Spleen (tissue), 11 donors: ENCODE data around the gene MBTPS1. TPM values are rescaled to one million over a fixed set of nuclear protein-coding genes. Genes with fewer than 3 reads are reported as not detected.

Experiments
- DNase-seq: peaks from one replicate; pipeline ENCODE4 v3.0.0-alpha.2; 2020
- H3K27ac ChIP-seq, 8 donors: fragments of 200-600 bp; sonication (generic) in 7 of 8; 1 replicate in 4 of 8; 2 replicates in 4 of 8; pipeline versions ENCODE4 v1.5.0 to v1.8.0; 2016 to 2021; ENCODE audit warnings: inconsistent platforms in 4 of 8, mild to moderate bottlenecking in 4 of 8, moderate library complexity in 1 of 8
- H3K27me3 ChIP-seq, 7 donors: fragments of 200-600 bp; sonication (generic) in 6 of 7; replicated peaks in 1 of 7; 1 replicate in 4 of 7; 2 replicates in 3 of 7; pipeline versions ENCODE4 v1.5.0 to v1.8.0; 2016 to 2021; ENCODE audit warnings: inconsistent platforms in 3 of 7, mild to moderate bottlenecking in 1 of 7
- H3K36me3 ChIP-seq, 6 donors: fragments of 200-600 bp; sonication (generic) in 5 of 6; 1 replicate in 4 of 6; 2 replicates in 2 of 6; pipeline versions ENCODE4 v1.5.0 to v1.8.0; 2016 to 2021; ENCODE audit warnings: inconsistent platforms in 2 of 6
- H3K4me1 ChIP-seq, 6 donors: fragments of 200-600 bp; sonication (generic) in 5 of 6; 1 replicate in 3 of 6; 2 replicates in 3 of 6; pipeline versions ENCODE4 v1.5.0 to v1.8.0; 2016 to 2021; ENCODE audit warnings: inconsistent platforms in 3 of 6
- H3K4me3 ChIP-seq, 8 donors: fragments of 200-600 bp; sonication (generic) in 7 of 8; 1 replicate in 4 of 8; 2 replicates in 4 of 8; pipeline versions ENCODE4 v1.5.0 to v1.8.0; 2016 to 2021; ENCODE audit warnings: inconsistent platforms in 4 of 8, mild to moderate bottlenecking in 4 of 8, moderate library complexity in 2 of 8
- H3K9me3 ChIP-seq, 8 donors: fragments of 200-600 bp; sonication (generic) in 7 of 8; 1 replicate in 4 of 8; 2 replicates in 4 of 8; pipeline versions ENCODE4 v1.5.0 to v1.8.0; 2016 to 2021; ENCODE audit warnings: inconsistent platforms in 4 of 8
- CTCF ChIP-seq, 11 experiments: fragments of 200-600 bp in 7 of 11; fragments of 450-650 bp in 4 of 11; sonication (generic) in 4 of 11; IDR thresholded peaks in 8 of 11; conservative IDR thresholded peaks in 3 of 11; 1 replicate in 7 of 11; 2 replicates in 4 of 11; pipeline versions ENCODE4 v1.4.0 to v1.8.0; 2016 to 2021; ENCODE audit warnings: antibody characterized with exemption in 11 of 11, inconsistent platforms in 4 of 11, mild to moderate bottlenecking in 1 of 11
- POLR2A ChIP-seq, 3 donors: fragments of 450-650 bp; IDR thresholded peaks; one replicate each; pipeline ENCODE4 v1.5.1; 2017; ENCODE audit warnings: antibody characterized with exemption in 3 of 3, mild to moderate bottlenecking in 1 of 3
- POLR2AphosphoS5 ChIP-seq, 3 donors: sonication (generic); formaldehyde crosslinking; IDR thresholded peaks; one replicate each; pipeline ENCODE4 v1.5.1; 2017; ENCODE audit warnings: antibody characterized with exemption in 3 of 3
- WGBS, 5 donors: extraction: QIAGEN DNeasy Blood & Tissue Kit in 3 of 5; methylation state at CpG; one replicate each; pipeline versions ENCODE4 v1.1.5 to v1.1.7; 2013 to 2018; 5-methylcytosine and 5-hydroxymethylcytosine counted together
- intact Hi-C: fragments of 100-400 bp; cut with DNase I; formaldehyde crosslinking; loops from one replicate; pipeline ENCODE4 v1.15.0; 2023; ENCODE audit warnings: low total_unique reads
- polyA plus RNA-seq, 3 donors: library from polyadenylated mRNA; stranded (reverse); fragments of 200-250 nt; gene quantifications; one replicate each; pipeline ENCODE4 v1.2.1, GENCODE V29; 2013
- total RNA-seq, 7 donors: library from RNA; depleted of rRNA in 3 of 7; stranded (reverse); fragments of >200 nt in 3 of 7; fragmentation: NEBNext Ultra II Directional in 4 of 7; extraction: Animal tissue kit (Norgen Biotek cat#: 25700) in 4 of 7; gene quantifications; one replicate each; pipeline versions ENCODE4 v1.1.0 to v1.2.1, GENCODE V29; 2016 to 2021
- donor health status: healthy with polysubstance abuse.
- donor health status: DM: no; HTN: no; CAD: no; lungs with moderate emphysema.
- donor health status: DM: no; HTN: no; CAD: no.
- donor health status: Bipolar disorder and iron deficiency.
- donor health status: healthy.
- donor health status: DM: no; HTN: no; CAD: no.
- donor health status: DM: yes; HTN: yes; CAD: no.

The MBTPS1 gene
- total and polyA plus RNA-seq, 10 donors: 34.5 to 121 (median 91.1) TPM

GRCh38 chr16:84034516-84034915 is 82.2 kb downstream of the MBTPS1 start:
- intact Hi-C loops: no loop called here
- Histone ChIP-seq H3K27me3 (peaks cover 0 to 30% (median 0%) of the 10 kb centered on the region in 7 donors), H3K36me3 (no peaks in the 10 kb centered on the region), H3K9me3 (peaks cover 0 to 16% (median 13%) of the 10 kb centered on the region in 8 donors), H3K4me1 (peaks cover 0 to 3% (median under 1%) of the 10 kb centered on the region in 6 donors), H3K4me3 (no peak overlapping the region), H3K27ac (no peak overlapping the region)
- DNase-seq: no peak
- TF ChIP-seq POLR2AphosphoS5 (IDR thresholded peaks at IDR 0.05): no peak
- TF ChIP-seq POLR2A (IDR thresholded peaks at IDR 0.05): no peak
- no peak for TF ChIP-seq CTCF (IDR thresholded peaks at IDR 0.05 in 8 of 11, conservative IDR thresholded peaks at IDR 0.05 in 3 of 11)
- WGBS, 5 donors: 85 to 93% (median 92%) methylated on average over 12 of the region's 12 CpGs

- TF ChIP-seq CTCF (IDR thresholded peaks at IDR 0.05 in 8 of 11, conservative IDR thresholded peaks at IDR 0.05 in 3 of 11): no peak
- intact Hi-C loops: no loop called here
- H3K4me1 ChIP-seq: peaks cover 0 to 10% (median 3%) of the 10 kb centered on the region in 6 donors
- 82 to 88% (median 84%) methylated on average over 22 to 25 of the region's 25 CpGs for WGBS, 5 donors
- H3K27ac ChIP-seq: no peak overlapping the region
- H3K27me3 ChIP-seq: peaks cover 0 to 37% (median 0%) of the 10 kb centered on the region in 7 donors
- no peaks in the 10 kb centered on the region for H3K36me3 ChIP-seq
- H3K9me3 ChIP-seq: peaks cover 0 to 16% (median 13%) of the 10 kb centered on the region in 8 donors
- DNase-seq: no peak
- H3K4me3 ChIP-seq: no peak overlapping the region
Measured at GRCh38 chr16:84033251-84034195, 83.2 kb downstream of the MBTPS1 start.

- no peak overlapping the region for H3K4me3 ChIP-seq
- TF ChIP-seq POLR2A (IDR thresholded peaks at IDR 0.05) (no peak), POLR2AphosphoS5 (IDR thresholded peaks at IDR 0.05) (no peak), CTCF (IDR thresholded peaks at IDR 0.05 in 8 of 11, conservative IDR thresholded peaks at IDR 0.05 in 3 of 11) (no peak)
- 73 to 77% (median 74%) methylated on average over 14 to 15 of the region's 15 CpGs for WGBS, 5 donors
- H3K4me1 ChIP-seq: peaks cover 0 to 10% (median 3%) of the 10 kb centered on the region in 6 donors
- H3K27me3 ChIP-seq: peaks cover 0 to 43% (median 0%) of the 10 kb centered on the region in 7 donors
- no peaks in the 10 kb centered on the region for H3K36me3 ChIP-seq
- H3K27ac ChIP-seq: no peak overlapping the region
- DNase-seq: no peak
- H3K9me3 ChIP-seq: peaks cover 0 to 16% (median 13%) of the 10 kb centered on the region in 8 donors
- intact Hi-C loops: no loop called here
Measured at GRCh38 chr16:84032458-84033178, 84.1 kb downstream of the MBTPS1 start.
